DND-41 (cell line): ENCODE results near the gene NDUFA13.

Experiments used
- ATAC-seq: fragments of 200-7000 bp; cut with Tn5 transposase; 3 replicates; pipeline ENCODE4 v1.9.1; 2021; ENCODE audit warnings: low read depth; ENCODE audit not compliant: insufficient read depth
- DNase-seq: peaks from one replicate; pipeline ENCODE4 v3.0.0-alpha.2; 2020
- H2AFZ ChIP-seq: 2 replicates; pipeline ENCODE4 v1.6.0; 2012; ENCODE audit warnings: low read depth, low read length
- H3K27ac ChIP-seq: 2 replicates; pipeline ENCODE4 v1.5.1; 2012; ENCODE audit warnings: low read length, inconsistent platforms
- H3K27me3 ChIP-seq: fragments of 200-600 bp; sonication (generic); 2 replicates; pipeline ENCODE4 v1.6.0; 2012; ENCODE audit warnings: low read length, mild to moderate bottlenecking, inconsistent platforms; ENCODE audit not compliant: insufficient read depth, poor library complexity
- H3K36me3 ChIP-seq: 2 replicates; pipeline ENCODE4 v1.5.1; 2012; ENCODE audit warnings: low read length, inconsistent platforms; ENCODE audit not compliant: insufficient read depth
- H3K4me1 ChIP-seq: 2 replicates; pipeline ENCODE4 v1.5.1; 2012; ENCODE audit warnings: mild to moderate bottlenecking, low read length; ENCODE audit not compliant: insufficient read depth
- H3K4me2 ChIP-seq: 2 replicates; pipeline ENCODE4 v1.6.0; 2012; ENCODE audit warnings: mild to moderate bottlenecking, moderate library complexity, low read length, inconsistent platforms; ENCODE audit not compliant: insufficient read depth
- H3K4me3 ChIP-seq, 2 experiments: fragments of 200-600 bp in 1 of 2; shearing (Covaris generic) in 1 of 2; 2 replicates each; pipeline ENCODE4 v1.5.1; 2012 to 2016; ENCODE audit warnings: inconsistent platforms in 2 of 2, low read length in 2 of 2, mild to moderate bottlenecking in 2 of 2, low read depth in 1 of 2, moderate library complexity in 1 of 2
- H3K79me2 ChIP-seq: 2 replicates; pipeline ENCODE4 v1.6.0; 2012; ENCODE audit warnings: low read length, inconsistent platforms; ENCODE audit not compliant: insufficient read depth
- H3K9ac ChIP-seq: 2 replicates; pipeline ENCODE4 v1.6.0; 2012; ENCODE audit warnings: low read depth, mild to moderate bottlenecking, inconsistent platforms, low read length, moderate library complexity
- H3K9me3 ChIP-seq: 2 replicates; pipeline ENCODE4 v1.5.1; 2012; ENCODE audit warnings: low read length, moderate library complexity, mild to moderate bottlenecking, inconsistent platforms; ENCODE audit not compliant: insufficient read depth, severe bottlenecking
- H4K20me1 ChIP-seq: 2 replicates; pipeline ENCODE4 v1.6.0; 2012; ENCODE audit warnings: low read length; ENCODE audit not compliant: insufficient read depth
- EZH2 ChIP-seq: IDR thresholded peaks from 3 replicates; pipeline ENCODE4 v1.6.1; 2012; ENCODE audit warnings: borderline replicate concordance, low read depth, mild to moderate bottlenecking, moderate library complexity, low read length, inconsistent platforms; ENCODE audit not compliant: severe bottlenecking
- TF ChIP-seq, protein P1 (sequence below): IDR thresholded peaks from 2 replicates; pipeline ENCODE4 v1.5.1; 2012; ENCODE audit warnings: borderline replicate concordance, low read length, moderate library complexity, mild to moderate bottlenecking; ENCODE audit not compliant: poor library complexity, severe bottlenecking; ENCODE audit errors: extremely low read depth

NDUFA13 gene

DNA sequence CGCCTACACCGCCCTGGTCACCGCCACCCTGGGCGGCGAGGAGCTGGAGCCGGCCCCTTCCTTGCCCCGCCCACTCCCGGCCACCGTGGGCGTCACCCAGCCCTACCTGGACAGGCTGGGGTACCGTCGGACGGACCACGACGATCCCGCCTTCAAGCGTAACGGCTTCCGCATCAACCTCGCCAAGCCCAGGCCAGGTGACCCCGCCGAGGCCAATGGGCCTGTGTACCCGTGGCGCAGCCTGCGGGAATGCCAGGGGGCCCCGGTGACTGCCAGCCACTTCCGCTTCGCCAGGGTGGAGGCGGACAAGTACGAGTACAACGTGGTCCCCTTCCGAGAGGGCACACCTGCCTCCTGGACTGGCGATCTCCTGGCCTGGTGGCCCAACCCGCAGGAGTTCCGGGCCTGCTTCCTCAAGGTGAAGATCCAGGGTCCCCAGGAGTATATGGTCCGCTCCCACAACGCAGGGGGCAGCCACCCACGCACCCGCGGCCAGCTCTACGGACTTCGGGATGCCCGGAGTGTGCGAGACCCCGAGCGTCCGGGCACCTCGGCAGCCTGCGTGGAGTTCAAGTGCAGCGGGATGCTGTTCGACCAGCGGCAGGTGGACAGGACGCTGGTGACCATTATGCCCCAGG is 29.0 kb downstream of the NDUFA13 start:
- DNase-seq (no peak), ATAC-seq (no peak)
- Histone ChIP-seq H3K9me3 (no peaks in the 10 kb centered on the region), H3K4me2 (no peak overlapping the region), H3K9ac (no peak overlapping the region), H2AFZ (no peak overlapping the region), H3K36me3 (no peaks in the 10 kb centered on the region), H3K79me2 (no peaks in the 10 kb centered on the region), H3K4me3 (no peak overlapping the region), H3K4me1 (no peaks in the 10 kb centered on the region), H3K27ac (no peak overlapping the region), H3K27me3 (no peaks in the 10 kb centered on the region), H4K20me1 (no peaks in the 10 kb centered on the region)
- TF ChIP-seq, protein P1, sequence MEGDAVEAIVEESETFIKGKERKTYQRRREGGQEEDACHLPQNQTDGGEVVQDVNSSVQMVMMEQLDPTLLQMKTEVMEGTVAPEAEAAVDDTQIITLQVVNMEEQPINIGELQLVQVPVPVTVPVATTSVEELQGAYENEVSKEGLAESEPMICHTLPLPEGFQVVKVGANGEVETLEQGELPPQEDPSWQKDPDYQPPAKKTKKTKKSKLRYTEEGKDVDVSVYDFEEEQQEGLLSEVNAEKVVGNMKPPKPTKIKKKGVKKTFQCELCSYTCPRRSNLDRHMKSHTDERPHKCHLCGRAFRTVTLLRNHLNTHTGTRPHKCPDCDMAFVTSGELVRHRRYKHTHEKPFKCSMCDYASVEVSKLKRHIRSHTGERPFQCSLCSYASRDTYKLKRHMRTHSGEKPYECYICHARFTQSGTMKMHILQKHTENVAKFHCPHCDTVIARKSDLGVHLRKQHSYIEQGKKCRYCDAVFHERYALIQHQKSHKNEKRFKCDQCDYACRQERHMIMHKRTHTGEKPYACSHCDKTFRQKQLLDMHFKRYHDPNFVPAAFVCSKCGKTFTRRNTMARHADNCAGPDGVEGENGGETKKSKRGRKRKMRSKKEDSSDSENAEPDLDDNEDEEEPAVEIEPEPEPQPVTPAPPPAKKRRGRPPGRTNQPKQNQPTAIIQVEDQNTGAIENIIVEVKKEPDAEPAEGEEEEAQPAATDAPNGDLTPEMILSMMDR, result no peak
- TF ChIP-seq EZH2, result no peak

DNA sequence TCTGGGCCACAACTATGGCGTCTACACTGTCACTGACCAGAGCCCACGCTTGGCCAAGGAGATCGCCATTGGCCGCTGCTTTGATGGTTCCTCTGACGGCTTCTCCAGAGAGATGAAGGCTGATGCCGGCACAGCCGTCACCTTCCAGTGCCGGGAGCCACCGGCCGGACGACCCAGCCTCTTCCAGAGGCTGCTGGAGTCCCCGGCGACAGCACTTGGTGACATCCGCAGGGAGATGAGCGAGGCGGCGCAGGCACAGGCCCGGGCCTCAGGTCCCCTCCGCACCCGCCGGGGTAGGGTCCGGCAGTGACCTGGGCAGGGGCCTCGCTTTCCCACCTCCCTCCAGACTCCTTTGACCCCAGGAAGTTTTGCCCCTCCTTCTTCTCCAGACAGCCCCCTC is 29.7 kb downstream of the NDUFA13 start:
- H3K9ac ChIP-seq, result no peak overlapping the region
- H2AFZ ChIP-seq, result no peak overlapping the region
- TF ChIP-seq EZH2, result no peak
- TF ChIP-seq, protein P1, result no peak
- no peaks in the 10 kb centered on the region for H3K9me3 ChIP-seq
- no peak overlapping the region for H3K4me2 ChIP-seq
- no peaks in the 10 kb centered on the region for H3K79me2 ChIP-seq
- H3K27ac ChIP-seq, result no peak overlapping the region
- H3K36me3 ChIP-seq, result no peaks in the 10 kb centered on the region
- H3K27me3 ChIP-seq, result no peaks in the 10 kb centered on the region
- no peaks in the 10 kb centered on the region for H4K20me1 ChIP-seq
- DNase-seq, result no peak
- H3K4me3 ChIP-seq, result no peak overlapping the region
- ATAC-seq, result no peak
- no peaks in the 10 kb centered on the region for H3K4me1 ChIP-seq

DNA sequence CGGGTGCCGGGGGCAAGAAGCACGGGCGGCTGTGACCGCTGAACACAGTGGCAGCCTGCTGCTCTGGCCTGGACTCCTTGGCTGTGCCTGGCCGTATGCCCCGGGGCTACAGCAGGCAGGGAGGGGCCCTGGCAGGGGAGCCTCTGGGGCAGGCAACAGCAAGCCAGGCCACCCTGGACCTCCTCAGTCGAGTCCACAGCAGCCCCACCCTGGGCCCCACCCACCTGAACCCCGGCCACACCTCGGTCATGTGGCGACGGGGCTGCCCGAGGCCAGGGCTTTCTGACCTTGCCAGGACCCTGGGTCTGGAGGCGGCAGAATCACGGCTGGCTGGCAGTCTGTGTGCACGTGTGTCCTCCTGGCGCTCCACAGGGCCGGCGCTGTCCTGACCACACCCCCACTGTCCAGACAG is 30.7 kb downstream of the NDUFA13 start:
- Histone ChIP-seq H3K9me3 (no peaks in the 10 kb centered on the region), H3K4me3 (no peak overlapping the region), H4K20me1 (no peaks in the 10 kb centered on the region), H3K4me1 (no peaks in the 10 kb centered on the region), H3K4me2 (no peak overlapping the region), H3K79me2 (no peaks in the 10 kb centered on the region), H3K27me3 (no peaks in the 10 kb centered on the region), H3K9ac (no peak overlapping the region), H3K36me3 (no peaks in the 10 kb centered on the region), H2AFZ (no peak overlapping the region), H3K27ac (no peak overlapping the region)
- no peak for TF ChIP-seq EZH2
- TF ChIP-seq, protein P1, result no peak
- DNase-seq (no peak), ATAC-seq (no peak)

DNA sequence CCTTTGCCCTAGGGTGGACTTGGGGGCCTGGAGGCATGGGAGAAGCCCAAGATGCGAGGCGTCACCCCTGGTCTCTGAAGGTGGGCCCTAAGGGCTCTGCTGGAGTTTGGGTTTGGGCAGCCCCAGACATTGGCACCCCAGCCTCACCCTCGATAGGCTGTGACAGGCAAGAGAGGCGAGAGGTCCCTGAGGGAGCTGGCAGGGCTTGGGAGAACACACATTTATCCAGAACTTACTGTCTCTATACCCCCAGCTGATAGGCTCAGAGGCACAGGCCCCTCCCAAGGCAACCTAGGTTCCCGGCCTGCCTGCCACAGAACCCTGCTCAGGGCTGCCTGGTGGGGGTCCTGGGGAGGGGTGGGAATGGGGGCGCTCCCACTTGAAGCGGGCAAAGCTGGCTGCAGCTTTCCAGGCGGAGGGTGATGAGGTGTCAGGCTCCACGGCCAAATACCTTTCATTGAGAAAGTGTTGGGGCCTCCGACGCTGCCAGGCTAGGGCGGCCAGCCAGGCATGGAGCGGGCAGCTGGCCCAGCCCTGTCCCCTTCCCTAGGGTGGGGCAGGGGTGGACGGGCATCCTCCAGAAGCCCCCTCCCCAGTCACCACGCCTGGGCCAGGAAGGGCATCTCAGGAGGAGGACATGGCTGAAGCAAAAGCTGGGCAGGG is 31.8 kb downstream of the NDUFA13 start:
- Histone ChIP-seq H3K4me1 (no peaks in the 10 kb centered on the region), H3K27ac (no peak overlapping the region), H3K4me3 (no peak overlapping the region), H3K36me3 (no peaks in the 10 kb centered on the region), H3K9ac (no peak overlapping the region), H4K20me1 (no peaks in the 10 kb centered on the region), H2AFZ (no peak overlapping the region), H3K27me3 (no peaks in the 10 kb centered on the region), H3K79me2 (no peaks in the 10 kb centered on the region), H3K4me2 (no peak overlapping the region), H3K9me3 (no peaks in the 10 kb centered on the region)
- no peak for TF ChIP-seq EZH2
- TF ChIP-seq, protein P1, result no peak
- ATAC-seq (no peak), DNase-seq (no peak)
